Progenitor cell of endocrine pancreas (in vitro differentiated cells): ENCODE results near the gene PROSER2. TPM values are rescaled to one million over a fixed set of nuclear protein-coding genes. Genes with fewer than 3 reads are reported as not detected.

Experiments used
- DNase-seq: peaks from one replicate; pipeline ENCODE4 v3.0.0; 2021; ENCODE audit warnings: low spot score; ENCODE audit not compliant: unreplicated experiment
- H3K27ac Mint-ChIP-seq: 2 replicates; pipeline ENCODE4 v1.8.0; 2021; ENCODE audit warnings: mild to moderate bottlenecking, moderate library complexity, mixed read lengths
- H3K27me3 Mint-ChIP-seq: 2 replicates; pipeline ENCODE4 v1.8.0; 2021; ENCODE audit warnings: mixed read lengths
- H3K36me3 Mint-ChIP-seq: 2 replicates; pipeline ENCODE4 v1.8.0; 2022; ENCODE audit warnings: mixed read lengths; ENCODE audit not compliant: insufficient read depth
- H3K4me1 Mint-ChIP-seq: 2 replicates; pipeline ENCODE4 v1.8.0; 2021; ENCODE audit warnings: low read depth, mixed read lengths
- H3K4me3 Mint-ChIP-seq: 2 replicates; pipeline ENCODE4 v1.8.0; 2021; ENCODE audit warnings: low read depth, mild to moderate bottlenecking, moderate library complexity, mixed read lengths
- H3K9me3 Mint-ChIP-seq: 2 replicates; pipeline ENCODE4 v1.8.0; 2021; ENCODE audit warnings: low read depth, mixed read lengths
- CTCF ChIP-seq: fragments of 200-600 bp; sonication (generic); IDR thresholded peaks from one replicate; pipeline ENCODE4 v1.5.0; 2021; ENCODE audit warnings: antibody characterized with exemption, mild to moderate bottlenecking; ENCODE audit not compliant: unreplicated experiment
- total RNA-seq: library from RNA; stranded (reverse); gene quantifications from 2 replicates; pipeline ENCODE4 v1.2.1, GENCODE V29; 2021

PROSER2 gene
- total RNA-seq, 1 donor from 2014 or later = 19.0 TPM

DNA sequence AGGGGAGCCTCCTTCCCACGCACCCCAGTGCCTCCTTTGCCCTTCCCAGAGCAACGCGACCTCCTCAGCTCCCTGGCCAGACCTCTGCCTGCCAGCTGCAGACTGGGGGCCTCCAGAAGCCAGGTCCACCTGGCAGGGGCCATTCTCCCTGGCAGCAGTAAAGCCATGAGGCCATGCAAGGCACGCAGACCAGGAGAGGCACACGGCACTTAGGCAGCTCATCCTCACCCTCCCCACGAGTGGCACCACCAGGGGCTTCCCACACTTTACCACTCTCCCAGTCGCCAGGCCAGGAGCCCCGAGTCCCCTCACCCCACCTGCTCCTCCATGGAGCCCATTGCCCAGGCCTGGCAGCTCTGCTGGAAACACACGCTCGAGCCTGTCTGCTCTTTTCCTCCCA, 85.4 kb downstream of the PROSER2 start:
- DNase-seq = no peak
- no peak for TF ChIP-seq CTCF
- Mint-ChIP-seq H3K9me3 (no peaks in the 10 kb centered on the region), H3K4me1 (no peaks in the 10 kb centered on the region), H3K36me3 (no peaks in the 10 kb centered on the region), H3K4me3 (no peak overlapping the region), H3K27me3 (no peaks in the 10 kb centered on the region), H3K27ac (no peak overlapping the region)

DNA sequence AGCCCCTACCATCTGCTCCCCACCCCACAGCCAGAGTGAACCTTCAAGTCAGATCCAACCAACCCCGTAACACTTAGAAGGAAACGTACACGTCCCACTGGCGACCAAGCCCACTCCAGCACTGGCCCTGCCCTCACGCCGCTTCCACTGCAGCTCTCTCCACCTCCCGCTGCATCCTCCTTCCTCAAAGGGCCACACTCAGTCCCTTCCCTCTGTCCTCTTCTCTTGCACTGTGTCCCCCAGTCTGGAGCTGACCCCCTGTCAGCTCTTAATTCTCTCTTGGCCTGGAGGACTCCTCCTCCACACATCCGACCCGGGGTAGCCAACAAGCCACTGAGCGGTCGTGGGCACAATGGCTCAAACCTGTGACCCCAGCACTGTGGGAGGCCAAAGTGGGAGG, 85.8 kb downstream of the PROSER2 start:
- no peaks in the 10 kb centered on the region for H3K9me3 Mint-ChIP-seq
- TF ChIP-seq CTCF = no peak
- no peaks in the 10 kb centered on the region for H3K27me3 Mint-ChIP-seq
- no peaks in the 10 kb centered on the region for H3K4me1 Mint-ChIP-seq
- no peak for DNase-seq
- H3K36me3 Mint-ChIP-seq = no peaks in the 10 kb centered on the region
- no peak overlapping the region for H3K27ac Mint-ChIP-seq
- H3K4me3 Mint-ChIP-seq = no peak overlapping the region

- no peaks in the 10 kb centered on the region for H3K36me3 Mint-ChIP-seq
- H3K27ac Mint-ChIP-seq = no peak overlapping the region
- TF ChIP-seq CTCF = no peak
- no peak for DNase-seq
- no peak overlapping the region for H3K4me3 Mint-ChIP-seq
- H3K9me3 Mint-ChIP-seq = no peaks in the 10 kb centered on the region
- no peaks in the 10 kb centered on the region for H3K4me1 Mint-ChIP-seq
- H3K27me3 Mint-ChIP-seq = no peaks in the 10 kb centered on the region
Measured at GRCh38 chr10:11909618-11910017, 86.5 kb downstream of the PROSER2 start.

DNA sequence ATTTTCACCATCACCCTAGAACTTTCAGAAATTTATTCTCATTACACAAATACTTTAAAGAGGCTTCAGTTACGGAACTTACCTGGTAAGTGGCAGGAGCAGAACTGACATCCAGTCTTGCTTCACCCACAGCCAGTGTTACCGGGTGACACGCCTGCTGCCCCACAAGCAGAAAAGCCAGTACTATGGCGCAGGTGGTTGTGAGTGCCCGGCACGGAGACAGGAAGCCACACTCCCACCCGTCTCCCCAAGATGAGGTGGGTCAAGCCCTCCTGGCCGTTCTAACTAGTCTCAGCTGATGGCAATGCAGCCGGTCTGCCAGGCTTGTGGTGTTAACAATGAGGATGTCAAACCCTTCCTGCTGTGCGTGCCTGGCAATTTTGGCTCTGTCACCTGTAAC, 86.9 kb downstream of the PROSER2 start:
- no peak for TF ChIP-seq CTCF
- Mint-ChIP-seq H3K9me3 (no peaks in the 10 kb centered on the region), H3K27ac (no peak overlapping the region), H3K27me3 (no peaks in the 10 kb centered on the region), H3K4me1 (no peaks in the 10 kb centered on the region), H3K4me3 (no peak overlapping the region), H3K36me3 (no peaks in the 10 kb centered on the region)
- no peak for DNase-seq

- no peak for DNase-seq
- Mint-ChIP-seq H3K9me3 (no peaks in the 10 kb centered on the region), H3K27me3 (no peaks in the 10 kb centered on the region), H3K36me3 (no peaks in the 10 kb centered on the region), H3K4me1 (no peaks in the 10 kb centered on the region), H3K27ac (no peak overlapping the region), H3K4me3 (no peak overlapping the region)
- no peak for TF ChIP-seq CTCF
Measured at GRCh38 chr10:11913079-11913641, 90.0 kb downstream of the PROSER2 start.
